NCI-H128 (cell line): Measurements from ENCODE around the gene TGM2.

Source experiments
- DNase-seq: peaks from one replicate; lab custom pipeline; 2025; ENCODE audit not compliant: unreplicated experiment; lab: John Stamatoyannopoulos, UW

The TGM2 gene

DNA sequence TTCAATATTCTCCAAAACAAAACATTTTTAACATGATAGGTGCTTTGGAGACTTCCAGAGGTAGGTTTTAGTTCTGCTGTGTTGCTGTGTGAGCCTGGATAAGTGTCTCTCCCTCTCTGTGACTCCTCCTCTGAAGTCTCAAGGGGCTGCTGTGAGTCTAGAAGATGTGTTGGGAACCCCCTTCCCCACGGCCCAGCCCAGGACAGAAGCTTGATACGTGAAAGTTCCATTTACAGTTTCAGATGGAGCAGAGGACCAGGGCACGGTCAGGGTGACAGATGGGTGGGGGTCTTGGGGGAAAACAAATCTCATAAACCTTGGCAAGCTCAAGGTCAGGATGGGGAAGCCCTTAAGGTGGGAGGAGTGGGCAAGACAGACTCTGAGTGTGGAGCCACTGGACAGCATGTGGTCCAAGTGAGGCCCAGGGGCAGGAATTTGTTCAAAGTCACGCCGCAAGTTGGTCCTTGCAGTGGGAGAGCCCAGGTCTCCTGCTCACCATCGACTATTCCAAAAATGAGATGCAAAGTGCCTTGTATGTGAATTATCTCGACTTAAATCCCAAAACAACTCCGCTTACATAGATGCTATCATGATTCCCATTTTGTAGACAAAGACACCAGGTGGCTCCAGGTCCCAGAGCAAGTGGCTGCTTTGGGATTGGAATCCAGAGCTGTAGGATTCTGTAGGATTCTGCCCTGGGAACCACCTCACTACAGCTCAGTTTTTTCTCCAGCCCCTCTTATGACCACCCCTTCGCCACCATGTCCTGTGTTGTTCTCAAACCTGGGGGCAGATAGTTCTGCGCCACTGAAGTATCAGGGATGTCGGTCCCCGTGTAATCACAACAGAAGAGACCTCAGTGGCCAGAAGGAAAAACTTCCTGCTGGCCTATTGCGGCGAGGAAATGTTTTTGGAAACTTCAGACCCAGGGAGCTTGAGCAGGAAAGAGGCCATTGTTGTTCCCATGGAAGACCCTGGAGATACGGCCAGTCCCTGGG lies 1.9 kb downstream of the TGM2 start:
- DNase-seq, result no peak

DNA sequence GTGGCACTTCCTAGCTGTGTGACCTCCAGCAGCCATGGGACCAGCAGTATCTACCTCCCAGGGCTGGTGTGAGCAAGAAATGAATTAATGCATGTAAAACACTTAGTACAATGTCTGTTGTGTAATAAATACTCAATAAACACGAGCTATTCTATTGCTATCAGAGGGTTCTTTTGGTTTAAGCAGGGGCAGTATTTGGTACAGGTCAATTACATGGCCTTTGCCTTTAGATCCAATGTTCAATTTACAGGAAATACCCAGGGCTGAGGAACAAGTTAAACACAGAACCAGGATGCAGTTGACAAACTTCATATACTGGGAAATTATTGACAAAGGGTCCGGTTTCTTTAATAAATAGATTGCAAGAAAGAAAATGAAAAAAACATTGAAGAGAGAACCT lies 2.9 kb downstream of the TGM2 start:
- DNase-seq, result no peak

DNA sequence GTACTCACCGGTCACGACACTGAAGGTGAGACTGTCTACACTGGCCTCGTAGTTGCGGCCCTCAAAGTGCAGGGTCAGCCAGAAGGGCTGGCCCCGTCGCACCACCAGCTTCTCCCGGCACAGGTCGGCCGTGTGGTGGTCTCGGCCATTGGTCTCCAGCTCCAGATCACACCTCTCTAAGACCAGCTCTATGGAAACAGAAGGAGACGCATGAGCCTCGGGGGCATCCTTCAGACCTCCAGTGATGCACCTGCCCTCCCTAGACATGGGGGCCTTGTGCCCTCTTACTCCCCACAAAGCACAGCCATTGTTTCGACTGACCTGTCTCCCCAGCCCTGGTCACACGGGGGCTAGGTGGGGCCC lies 3.7 kb downstream of the TGM2 start:
- no peak for DNase-seq

DNA sequence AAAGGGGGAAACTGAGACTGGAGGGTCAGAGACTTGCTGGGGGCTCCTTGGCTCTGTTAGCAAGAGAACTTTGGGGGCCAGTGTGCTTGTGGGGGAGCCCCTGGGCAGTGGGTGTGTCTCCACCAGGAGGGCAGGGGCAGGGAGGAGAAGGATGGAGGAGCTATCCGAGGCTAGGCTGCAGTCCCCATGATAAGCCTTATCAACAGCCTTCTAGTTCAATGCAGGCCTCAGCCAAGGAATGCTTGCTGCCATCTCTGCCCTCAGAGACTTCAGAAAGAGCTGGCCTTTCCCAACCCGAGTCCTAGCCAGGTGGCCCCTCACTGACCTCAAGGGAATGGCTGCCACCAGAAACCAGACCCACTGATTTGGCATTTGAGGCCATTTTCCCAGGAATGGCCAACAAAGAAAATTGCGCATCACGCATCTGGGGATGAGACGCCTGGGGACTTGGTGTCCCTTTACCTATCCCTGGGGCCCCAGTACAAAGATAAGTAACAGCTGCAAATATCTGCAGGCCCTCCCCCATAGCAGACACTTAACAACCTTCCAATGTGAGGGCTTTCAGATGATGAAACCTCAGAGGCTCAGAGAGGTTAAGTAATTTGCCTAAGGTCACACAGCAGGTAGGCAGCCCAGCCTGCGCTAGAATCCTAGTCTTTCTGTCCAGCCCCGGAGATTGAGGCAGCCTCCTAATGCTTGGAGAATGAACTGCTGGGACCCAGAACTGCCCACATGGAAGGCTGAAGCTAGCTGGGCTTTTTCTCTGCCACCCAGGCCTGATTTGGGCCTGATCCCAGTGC lies 4.9 kb downstream of the TGM2 start:
- no peak for DNase-seq

DNA sequence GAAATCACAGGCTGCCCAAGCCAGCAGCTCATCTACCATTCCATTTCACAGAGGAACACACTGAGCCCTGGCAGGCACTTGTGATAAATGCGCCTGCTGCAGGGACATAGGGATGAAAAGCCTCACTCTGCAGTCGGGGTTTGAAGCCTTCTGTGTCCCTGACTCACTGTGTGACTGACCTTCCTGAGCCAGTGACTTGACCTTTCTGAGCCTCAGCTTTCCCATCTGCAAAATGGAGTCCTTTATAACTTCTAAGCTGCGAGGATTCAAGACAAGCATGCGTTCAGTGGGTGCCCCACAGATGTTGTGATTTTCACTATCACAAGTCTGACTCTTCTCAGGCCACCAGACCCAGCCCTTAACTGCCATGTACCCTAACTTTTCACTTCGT lies 5.5 kb downstream of the TGM2 start:
- DNase-seq, result no peak

DNA sequence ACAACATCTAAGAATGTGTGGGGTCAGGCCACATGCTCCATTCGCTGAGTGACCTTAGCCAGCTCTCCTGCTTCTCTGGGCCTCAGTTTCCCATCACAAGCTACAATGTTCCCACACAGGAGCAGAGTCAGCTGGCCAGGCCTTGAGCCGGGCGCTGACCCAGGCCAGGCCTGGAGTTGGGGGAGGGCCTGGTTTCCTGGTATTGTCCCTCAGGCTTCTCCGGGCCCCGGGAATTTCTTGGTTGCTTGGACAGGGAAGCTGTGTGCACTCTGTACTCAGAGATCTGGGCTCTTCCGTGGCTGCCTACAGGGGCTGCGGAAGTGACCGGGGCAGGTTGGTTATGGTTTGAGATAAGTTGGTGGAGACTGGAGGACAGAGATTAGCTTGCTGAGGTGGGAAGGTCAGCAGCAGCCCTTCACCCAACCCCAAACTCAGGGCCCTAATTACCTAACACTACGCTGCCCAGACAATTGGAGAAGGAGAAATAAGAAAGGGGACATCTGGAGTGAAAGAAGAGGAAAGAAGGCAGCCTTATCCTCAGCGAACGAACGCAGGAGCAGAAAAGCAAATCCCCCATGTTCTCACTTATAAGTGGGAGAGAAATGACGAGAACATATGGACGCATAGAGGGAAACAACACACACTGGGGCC lies 6.2 kb downstream of the TGM2 start:
- DNase-seq, result no peak

DNA sequence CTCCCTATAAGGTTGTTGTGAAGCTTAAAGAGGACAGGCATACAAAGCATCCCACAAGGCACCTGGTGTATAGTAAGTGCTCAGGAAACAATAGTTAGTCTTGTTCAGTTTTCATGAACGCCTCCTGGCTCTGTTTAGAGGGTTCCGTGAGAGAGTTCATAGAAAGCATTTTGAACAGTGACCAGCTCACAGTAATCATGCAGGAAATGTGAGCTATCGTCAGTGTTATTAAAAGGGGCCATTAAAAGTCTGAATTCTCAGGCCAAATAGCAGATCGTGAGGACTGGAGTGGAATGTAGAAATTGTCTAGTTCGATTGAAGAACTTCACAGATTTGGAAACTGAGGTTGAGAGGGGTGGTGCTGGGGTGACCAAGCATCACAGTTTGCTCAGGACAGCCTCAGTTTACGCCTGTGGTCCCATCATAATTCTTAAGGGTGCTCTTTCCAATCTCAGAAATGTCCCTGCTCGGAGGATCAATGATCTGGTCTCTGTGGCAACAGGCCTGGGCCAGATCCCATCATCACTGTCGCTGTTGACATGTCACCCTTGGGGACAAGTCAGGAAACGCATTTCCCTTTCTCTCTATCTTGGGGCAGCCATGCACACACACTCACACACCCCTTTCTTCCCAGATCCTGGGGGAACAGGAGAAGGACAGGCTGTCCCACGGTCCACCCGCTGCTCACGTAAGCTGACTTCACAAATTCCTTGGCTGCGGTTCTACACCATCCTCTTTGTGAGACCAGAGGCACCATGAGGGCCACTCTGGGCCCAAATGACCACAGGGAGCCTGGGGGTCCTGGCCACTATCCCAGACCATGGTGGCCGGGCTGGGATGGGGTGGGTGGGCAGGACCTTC lies 7.2 kb downstream of the TGM2 start:
- no peak for DNase-seq

DNA sequence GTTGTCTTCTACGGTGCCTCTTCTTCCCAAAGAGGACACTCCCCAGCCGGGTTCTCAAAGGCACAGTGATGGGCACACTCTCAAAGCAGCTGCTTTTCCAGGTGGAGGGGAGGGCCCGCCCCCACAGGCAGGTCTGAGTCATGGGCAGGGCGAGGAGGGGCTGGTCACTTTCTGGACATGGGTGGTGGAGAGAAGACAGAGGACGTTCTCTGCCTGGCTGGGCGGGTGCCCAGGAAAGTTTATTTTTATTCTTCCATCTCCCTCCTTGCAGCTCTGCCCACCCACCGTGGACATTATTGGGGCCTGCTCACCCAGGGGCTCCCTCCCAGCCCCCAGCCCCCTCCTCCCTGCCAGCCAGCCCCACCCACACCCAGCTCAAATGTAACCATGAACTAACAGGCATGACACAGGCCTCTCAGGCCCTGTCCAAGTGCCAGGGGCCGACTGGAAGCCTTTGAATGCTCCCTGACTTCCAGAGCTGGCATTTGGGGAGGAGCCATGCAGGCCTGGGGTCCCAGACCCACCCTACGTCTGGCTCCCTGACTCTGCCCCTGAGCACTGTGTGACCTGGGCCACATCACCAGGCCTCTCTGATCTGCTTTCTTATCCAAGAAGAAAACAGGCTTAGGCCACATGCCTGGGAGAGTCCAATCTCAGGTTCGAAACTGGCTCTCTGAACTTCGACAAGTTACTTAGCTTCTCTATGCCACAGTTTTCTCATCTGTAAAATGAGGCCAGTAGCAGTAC lies 8.0 kb downstream of the TGM2 start:
- no peak for DNase-seq

DNA sequence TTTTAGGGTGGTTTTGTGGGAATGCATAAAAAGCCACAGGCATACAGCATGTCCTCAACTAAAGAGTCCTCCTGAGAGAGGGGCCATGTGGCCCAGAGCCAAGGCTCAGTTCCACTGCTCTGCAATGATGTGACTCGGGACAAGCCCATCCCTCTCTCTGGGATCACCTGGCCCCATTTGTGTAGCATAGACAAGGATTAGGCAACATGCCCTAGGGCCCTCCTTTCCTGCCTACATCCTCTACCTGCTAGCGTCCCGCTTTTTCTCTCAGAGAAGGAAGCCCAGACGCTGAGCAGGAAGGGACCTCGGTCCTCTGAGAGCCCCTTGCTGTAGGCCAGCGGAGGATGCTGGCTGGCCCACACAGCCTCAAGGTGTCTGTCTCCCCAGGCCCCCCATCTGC lies 8.8 kb downstream of the TGM2 start:
- no peak for DNase-seq

DNA sequence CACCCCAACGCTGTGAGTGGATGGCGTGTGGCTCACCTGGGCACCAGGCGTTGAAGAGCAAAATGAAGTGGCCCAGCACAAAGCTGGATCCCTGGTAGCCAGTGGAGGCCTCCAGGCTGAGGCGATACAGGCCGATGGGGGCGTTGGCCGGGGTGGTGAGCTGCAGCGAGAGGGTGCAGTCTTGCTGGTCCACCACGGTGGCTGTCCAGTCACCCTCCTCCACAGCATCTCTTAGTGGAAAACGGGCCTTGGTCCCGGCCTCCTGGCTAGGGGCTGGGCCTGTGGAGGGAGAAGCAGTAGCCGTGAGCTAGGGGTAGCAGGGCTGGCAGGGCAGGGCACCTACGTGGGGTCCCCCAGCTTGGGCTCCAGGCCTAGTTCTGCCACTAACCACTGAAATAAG lies 9.3 kb downstream of the TGM2 start:
- DNase-seq, result no peak

DNA sequence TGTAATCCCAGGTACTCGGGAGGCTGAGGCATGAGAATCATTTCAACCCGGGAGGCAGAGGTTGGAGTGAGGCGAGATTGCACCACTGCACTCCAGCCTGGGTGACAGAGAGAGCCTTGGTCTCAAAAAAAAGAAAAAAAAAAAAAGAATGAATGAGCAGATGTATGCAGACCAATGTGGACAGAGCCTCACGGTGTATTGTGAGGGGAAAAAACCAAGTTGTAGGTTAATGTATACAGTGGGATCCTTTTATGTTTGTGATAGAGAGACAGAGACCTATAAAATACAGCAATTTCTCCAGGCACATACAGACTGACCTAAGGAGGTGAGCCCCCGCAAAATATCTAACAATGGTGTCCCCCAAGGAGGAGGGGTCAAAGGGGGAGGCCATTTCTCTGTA lies 11.7 kb downstream of the TGM2 start:
- no peak for DNase-seq

DNA sequence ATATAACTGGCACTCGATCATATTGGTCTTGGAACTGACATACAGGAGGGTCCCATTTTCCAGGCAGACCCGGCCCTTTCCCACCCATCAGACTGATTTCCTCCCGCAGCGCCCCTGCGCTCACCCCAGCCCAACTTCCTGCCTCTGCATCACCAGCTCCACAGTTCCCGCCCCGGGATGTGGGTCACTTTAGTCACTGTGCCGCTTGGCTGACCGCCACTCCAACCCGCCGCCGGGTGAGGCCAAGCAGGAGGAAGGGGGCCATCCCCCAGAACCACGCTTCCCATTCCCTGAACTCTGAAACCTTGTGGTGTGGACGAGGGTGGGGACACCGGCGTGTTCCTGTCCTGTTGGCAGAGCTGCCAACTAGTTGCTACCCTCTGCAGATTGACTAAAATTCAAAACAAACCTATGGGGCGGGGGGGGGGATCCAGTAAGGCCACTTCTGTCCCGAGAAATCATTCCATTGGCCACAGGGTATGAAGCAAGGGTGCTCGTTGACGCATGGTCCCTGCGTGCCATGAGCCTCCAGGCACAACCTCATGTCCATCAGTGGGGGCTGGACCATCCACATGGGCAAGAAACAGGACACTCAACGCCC lies 12.3 kb downstream of the TGM2 start:
- no peak for DNase-seq

DNA sequence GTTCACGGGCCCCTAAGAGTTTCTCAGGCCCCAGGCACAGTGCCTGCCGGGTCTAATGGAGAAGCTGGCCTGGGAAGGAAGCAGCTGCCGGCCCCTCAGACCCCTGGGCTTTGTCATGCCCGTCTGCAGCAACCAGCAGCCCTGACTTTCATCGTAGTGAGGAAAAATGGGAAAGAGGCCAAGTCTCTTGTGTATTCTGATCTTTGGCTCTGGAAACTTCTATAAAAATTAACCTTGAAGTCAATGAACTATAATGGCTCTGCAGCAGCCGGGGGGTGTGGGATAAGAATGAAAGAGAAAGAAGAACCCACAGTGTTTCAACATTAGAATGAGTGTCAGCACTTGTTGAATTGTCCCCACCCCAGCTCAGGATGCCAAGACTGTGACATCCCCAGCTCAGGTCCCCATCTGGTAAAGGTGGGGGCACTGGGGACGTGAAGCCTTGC lies 12.9 kb downstream of the TGM2 start:
- no peak for DNase-seq

DNA sequence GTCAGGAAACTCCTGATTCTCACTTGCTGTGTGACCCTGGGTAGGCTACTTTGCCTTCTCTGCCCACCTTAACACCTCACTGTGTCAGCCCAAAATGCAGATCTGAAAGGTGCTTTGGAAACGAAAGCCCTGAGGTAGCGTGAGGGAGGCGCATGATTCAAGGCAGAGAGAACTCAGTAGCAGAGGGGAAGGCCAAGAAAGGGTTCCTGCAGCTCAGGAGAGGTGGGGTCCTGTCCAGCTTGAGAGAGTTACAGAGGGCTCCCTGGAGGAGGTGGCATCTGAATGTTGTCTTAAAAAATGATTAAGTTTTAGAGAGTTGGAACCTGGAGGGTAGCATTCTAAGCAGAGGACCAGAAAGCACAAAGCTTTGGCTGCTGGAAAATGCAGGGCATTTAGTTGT lies 13.6 kb downstream of the TGM2 start:
- DNase-seq, result no peak

DNA sequence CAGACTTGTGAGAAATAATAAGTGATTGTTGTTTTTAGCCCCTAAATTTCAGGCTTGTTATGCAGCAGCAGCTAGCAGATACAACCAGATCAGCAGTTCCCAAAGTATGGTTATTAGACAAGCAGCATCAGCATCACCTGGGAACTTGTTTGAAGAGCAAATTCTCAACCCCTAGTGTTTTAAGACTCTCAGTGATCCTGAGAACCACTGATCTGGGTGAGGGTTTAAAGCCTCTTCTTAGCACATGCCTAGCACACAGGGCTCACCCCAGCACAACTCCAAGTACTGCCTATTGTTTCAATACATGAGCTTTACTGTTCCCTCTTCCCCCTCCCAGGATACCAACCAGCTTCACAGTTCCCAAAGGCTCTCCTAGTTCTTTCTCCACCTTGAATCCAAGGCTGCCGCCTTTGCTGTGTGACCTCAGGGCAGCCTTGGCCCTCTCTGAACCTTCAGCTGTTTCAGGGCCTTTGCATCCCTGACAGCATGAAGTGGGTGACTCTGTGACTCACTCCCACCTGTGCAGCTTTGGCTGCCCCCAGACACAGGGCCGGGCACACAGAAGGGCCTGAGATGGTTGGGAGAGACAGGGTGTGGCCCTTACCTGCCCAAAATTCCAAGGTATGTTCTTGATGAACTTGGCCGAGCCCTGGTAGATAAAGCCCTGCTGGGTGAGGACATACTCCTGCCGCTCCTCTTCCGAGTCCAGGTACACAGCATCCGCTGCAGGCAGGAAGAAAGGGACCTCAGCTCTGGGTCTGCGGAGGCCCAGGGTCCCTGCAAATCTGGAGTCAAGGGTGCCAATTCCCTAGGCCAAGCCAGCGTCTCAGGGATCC lies 14.5 kb downstream of the TGM2 start:
- DNase-seq, result no peak

DNA sequence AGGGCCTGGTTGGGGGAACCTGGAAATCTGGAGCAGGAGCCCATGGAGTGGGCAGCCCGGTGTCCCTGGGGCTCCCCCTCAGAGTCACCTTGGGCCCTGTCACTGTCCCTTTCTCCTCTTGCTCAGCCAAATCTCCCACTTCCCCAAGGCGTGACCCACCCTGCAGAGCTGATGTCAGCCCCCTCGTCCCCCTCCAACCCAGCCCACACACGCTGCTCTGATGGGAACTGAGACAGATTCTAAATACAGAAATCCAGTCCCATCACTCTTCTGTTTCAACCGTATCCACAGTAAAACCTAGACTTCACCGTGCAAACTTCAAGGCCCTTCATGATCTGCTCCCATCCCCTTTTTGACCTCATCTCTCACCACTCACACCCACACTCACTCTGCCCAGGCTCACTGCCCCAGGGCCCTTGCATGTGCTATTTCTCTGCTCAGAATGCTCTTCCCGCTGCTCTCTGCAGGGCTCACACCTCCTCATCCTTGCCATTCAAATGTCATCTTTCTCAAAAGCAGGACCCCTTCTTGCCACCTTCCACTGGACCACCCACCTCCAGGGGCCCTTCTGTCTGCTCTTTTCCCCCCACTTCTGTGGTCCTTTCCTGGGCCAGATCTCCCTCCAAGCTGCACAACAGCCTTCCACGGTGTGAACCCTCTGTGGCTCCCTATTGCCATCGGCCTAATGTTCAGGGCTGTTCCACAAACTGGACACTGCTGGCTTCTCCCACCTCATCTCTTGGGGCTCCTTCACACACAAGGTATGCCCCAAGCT lies 16.6 kb downstream of the TGM2 start:
- DNase-seq, result no peak

DNA sequence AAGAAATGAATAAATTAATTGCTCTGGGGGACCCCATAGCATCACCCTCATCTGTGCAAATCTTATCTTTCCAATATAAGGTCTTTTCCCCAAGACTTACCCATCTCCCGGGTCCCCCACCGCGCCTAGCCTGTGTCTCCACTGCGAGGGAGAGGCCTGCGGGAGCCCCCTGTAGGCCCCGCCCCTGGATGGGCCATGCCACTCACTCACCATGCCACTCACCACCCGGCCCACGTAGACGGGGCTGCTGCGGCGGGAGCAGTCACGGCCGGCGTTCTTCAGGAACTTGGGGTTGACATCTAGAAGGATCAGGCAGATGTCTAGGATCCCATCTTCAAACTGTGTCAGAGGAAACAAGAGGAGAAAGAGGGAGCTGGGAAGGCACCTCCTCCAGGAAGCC lies 17.3 kb downstream of the TGM2 start:
- DNase-seq, result no peak

DNA sequence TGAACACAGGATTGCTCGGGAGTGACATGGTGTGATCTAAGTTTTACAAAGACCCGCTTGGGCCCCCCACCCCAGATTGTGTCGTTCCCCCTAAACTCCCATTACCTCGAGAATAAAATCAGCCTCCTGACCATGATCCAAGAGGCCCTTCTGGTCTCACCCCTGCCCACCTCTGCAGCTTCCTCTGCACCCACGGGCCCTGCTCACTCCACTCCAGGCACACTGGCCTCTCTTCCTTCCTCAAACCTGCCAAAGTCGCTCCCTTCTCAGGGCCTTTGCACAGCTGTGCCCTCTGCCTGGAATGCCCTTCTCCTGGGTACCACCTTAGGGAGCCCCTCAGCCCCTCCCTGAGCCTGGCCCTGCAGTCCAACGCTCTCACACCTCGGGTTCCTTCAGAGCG lies 17.9 kb downstream of the TGM2 start:
- DNase-seq, result no peak
